ENCODE measurements around the gene MYOT. TPM values are rescaled to one million over a fixed set of nuclear protein-coding genes. Genes with fewer than 3 reads are reported as not detected.

The MYOT gene
- total RNA-seq, 1 donor from 2014 or later: 29.6 TPM

DNA sequence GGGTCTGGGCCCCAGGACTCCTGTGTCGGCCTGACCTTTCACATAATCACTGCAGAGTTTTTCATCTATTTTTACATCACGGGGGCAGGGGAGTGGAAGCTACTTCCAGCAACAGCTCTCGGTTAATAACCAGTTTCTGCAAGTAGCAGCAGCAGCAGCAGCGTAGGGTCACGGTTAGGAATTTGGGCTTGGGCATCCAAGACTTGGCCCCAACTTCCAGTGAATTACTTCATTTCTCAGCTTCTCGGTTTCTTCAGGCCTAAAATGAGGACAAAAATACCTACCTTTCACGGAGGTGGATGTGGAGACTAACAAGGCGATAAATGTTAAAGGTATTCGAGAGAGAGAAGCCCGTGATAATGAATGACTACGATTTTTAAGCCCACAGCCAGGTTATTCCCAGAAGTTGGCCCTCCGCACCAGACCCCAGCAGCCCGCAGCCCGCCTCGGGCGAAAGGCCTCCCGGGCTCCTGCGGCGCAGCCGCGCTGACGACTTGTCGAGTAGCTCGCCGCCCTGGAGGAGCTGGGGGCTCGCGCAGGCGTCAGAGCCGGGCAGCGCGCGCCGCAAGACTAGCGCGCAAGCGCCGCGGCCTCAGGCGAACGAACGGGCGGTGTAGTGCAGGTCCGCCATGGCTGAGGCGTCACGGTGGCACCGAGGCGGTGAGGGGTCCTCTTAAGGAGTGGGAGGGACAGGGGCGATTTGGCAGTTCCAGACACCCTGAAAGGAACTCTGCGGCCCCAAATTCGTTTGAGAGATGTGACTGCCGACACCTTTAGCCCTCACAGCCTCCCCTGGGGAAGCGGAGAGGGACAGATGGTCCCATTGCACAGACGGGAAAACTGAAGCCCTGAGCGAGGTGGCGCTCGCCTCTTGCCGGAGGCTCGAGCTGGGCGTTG is 21.5 kb downstream of the MYOT start, which contains the start of gene PKD2L2:
TSS of gene PKD2L2 (plus strand) at position 595 of the 897 bp plus-strand sequence. CDS start at position 630, 35 bp downstream.
- Histone ChIP-seq H3K4me3 (peak within 1 kb of the TSS; percentile 70), H3K4me1 (peaks cover 49% of the 10 kb centered on the region), H3K27me3 (ENCODE audit: low read depth) (no peaks in the 10 kb centered on the region), H3K27ac (replicated peaks) (peak within 1 kb of the TSS; percentile 94), H3K9me3 (replicated peaks) (no peaks in the 10 kb centered on the region), H3K36me3 (no peaks in the 10 kb centered on the region)
- peak; percentile 40 for TF ChIP-seq CTCF (IDR thresholded peaks at IDR 0.05; ENCODE audit: borderline replicate concordance)
- DNase-seq: peak; percentile 88
- intact Hi-C loops (cut with micrococcal nuclease): loop anchor here (10.0 kb wide), 1 partner anchor 54 kb away; no protein-coding TSS in a partner anchor

GRCh38 chr5:137890845-137891244 is 23.2 kb downstream of the MYOT start:
- Histone ChIP-seq H3K9me3 (replicated peaks) (no peaks in the 10 kb centered on the region), H3K27ac (replicated peaks) (peak overlapping the region; percentile 94), H3K4me1 (peaks cover 50% of the 10 kb centered on the region), H3K36me3 (no peaks in the 10 kb centered on the region), H3K27me3 (ENCODE audit: low read depth) (no peaks in the 10 kb centered on the region), H3K4me3 (no peak overlapping the region)
- no peak for DNase-seq
- intact Hi-C loops (cut with micrococcal nuclease): no loop called here
- TF ChIP-seq CTCF (IDR thresholded peaks at IDR 0.05; ENCODE audit: borderline replicate concordance): no peak

DNA sequence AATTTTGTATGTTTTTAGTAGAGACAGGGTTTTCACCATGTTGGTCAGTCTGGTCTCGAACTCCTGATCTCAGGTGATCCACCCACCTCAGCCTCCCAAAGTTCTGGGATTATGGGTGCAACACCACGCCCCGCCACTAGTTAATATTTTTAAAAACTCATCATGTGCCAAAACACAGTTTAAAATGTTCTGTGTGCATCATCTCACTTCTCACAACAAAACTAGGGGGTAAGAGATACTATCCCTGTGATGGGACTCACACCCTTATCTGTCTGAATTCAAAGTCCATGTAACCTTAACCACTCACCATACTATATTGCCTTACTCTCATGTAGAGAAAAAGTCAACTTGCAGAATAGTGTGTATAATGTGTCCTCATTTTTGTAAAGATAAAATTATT is 24.2 kb downstream of the MYOT start:
- Histone ChIP-seq H3K9me3 (replicated peaks) (no peaks in the 10 kb centered on the region), H3K36me3 (no peaks in the 10 kb centered on the region), H3K4me3 (no peak overlapping the region), H3K4me1 (peaks cover 42% of the 10 kb centered on the region), H3K27ac (replicated peaks) (peak overlapping the region; percentile 94), H3K27me3 (ENCODE audit: low read depth) (no peaks in the 10 kb centered on the region)
- TF ChIP-seq CTCF (IDR thresholded peaks at IDR 0.05; ENCODE audit: borderline replicate concordance): peak; percentile 30
- intact Hi-C loops (cut with micrococcal nuclease): no loop called here
- no peak for DNase-seq

GRCh38 chr5:137894586-137894985 is 26.9 kb downstream of the MYOT start:
- Histone ChIP-seq H3K36me3 (no peaks in the 10 kb centered on the region), H3K9me3 (replicated peaks) (no peaks in the 10 kb centered on the region), H3K27ac (replicated peaks) (no peak overlapping the region), H3K27me3 (ENCODE audit: low read depth) (no peaks in the 10 kb centered on the region), H3K4me3 (no peak overlapping the region), H3K4me1 (peaks cover 14% of the 10 kb centered on the region)
- no peak for TF ChIP-seq CTCF (IDR thresholded peaks at IDR 0.05; ENCODE audit: borderline replicate concordance)
- intact Hi-C loops (cut with micrococcal nuclease): no loop called here
- no peak for DNase-seq

DNA sequence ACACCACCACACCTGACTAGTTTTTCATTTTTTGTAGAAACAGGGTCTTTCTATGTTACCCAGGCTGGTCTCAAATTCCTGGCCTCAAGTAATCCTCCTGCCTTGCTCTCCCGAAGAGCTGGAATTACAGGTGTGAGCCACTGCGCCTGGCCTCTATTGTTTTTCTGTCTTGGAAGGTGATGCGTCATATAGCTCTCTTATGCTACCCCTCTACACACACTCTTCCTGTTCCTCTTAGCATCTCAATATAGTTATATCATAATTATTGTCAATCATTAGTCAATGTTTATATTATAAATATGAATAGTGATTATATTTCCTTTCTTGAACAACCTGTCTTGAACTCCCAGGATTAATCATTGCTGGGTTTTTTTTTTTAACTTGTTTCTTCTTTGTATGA is 28.9 kb downstream of the MYOT start:
- Histone ChIP-seq H3K4me1 (peaks cover 13% of the 10 kb centered on the region), H3K4me3 (no peak overlapping the region), H3K27ac (replicated peaks) (no peak overlapping the region), H3K9me3 (replicated peaks) (no peaks in the 10 kb centered on the region), H3K27me3 (ENCODE audit: low read depth) (no peaks in the 10 kb centered on the region), H3K36me3 (no peaks in the 10 kb centered on the region)
- no peak for DNase-seq
- intact Hi-C loops (cut with micrococcal nuclease): no loop called here
- no peak for TF ChIP-seq CTCF (IDR thresholded peaks at IDR 0.05; ENCODE audit: borderline replicate concordance)

Measured in left ventricle myocardium inferior (tissue), 1 donor.